ACC112 (cell line): ENCODE data around the gene LRRC8D.

Source experiments
- H2AFZ ChIP-seq: fragments of 200-600 bp; sonication (generic); one replicate; pipeline ENCODE4 v1.6.0; 2017; ENCODE audit warnings: antibody characterized with exemption, low read length; ENCODE audit not compliant: unreplicated experiment
- H3K27ac ChIP-seq: fragments of 200-600 bp; sonication (generic); 2 replicates; pipeline ENCODE4 v1.5.1; 2014; ENCODE audit warnings: low read depth, mild to moderate bottlenecking, antibody characterized with exemption, low read length, moderate library complexity
- H3K27me3 ChIP-seq: fragments of 200-600 bp; sonication (generic); 2 replicates; pipeline ENCODE4 v1.6.1; 2014; ENCODE audit warnings: mild to moderate bottlenecking, antibody characterized with exemption, low read length, moderate library complexity, mixed read lengths; ENCODE audit not compliant: insufficient read depth
- H3K36me3 ChIP-seq: fragments of 200-600 bp; sonication (generic); 2 replicates; pipeline ENCODE4 v1.6.1; 2016; ENCODE audit warnings: mild to moderate bottlenecking, antibody characterized with exemption, low read length, moderate library complexity, mixed read lengths; ENCODE audit not compliant: insufficient read depth
- H3K4me1 ChIP-seq: fragments of 200-600 bp; sonication (generic); one replicate; pipeline ENCODE4 v1.6.1; 2016; ENCODE audit warnings: low read length, mixed read lengths; ENCODE audit not compliant: insufficient read depth, unreplicated experiment, control insufficient read depth
- H3K4me3 ChIP-seq: fragments of 200-600 bp; sonication (generic); 2 replicates; pipeline ENCODE4 v1.5.1; 2014; ENCODE audit warnings: mild to moderate bottlenecking, low read depth, low read length
- H3K79me2 ChIP-seq: fragments of 200-600 bp; sonication (generic); one replicate; pipeline ENCODE4 v1.6.0; 2016; ENCODE audit warnings: low read length; ENCODE audit not compliant: control insufficient read depth, unreplicated experiment, insufficient read depth

LRRC8D gene

GRCh38 chr1:89807503-89807902, 13.3 kb upstream of the LRRC8D start:
- Histone ChIP-seq H3K4me3 (no peak overlapping the region), H3K79me2 (no peaks in the 10 kb centered on the region), H3K27me3 (no peaks in the 10 kb centered on the region), H3K4me1 (peaks cover 11% of the 10 kb centered on the region), H2AFZ (no peak overlapping the region), H3K27ac (no peak overlapping the region), H3K36me3 (no peaks in the 10 kb centered on the region)

GRCh38 chr1:89807983-89808382, 12.8 kb upstream of the LRRC8D start:
- Histone ChIP-seq H3K4me3 (no peak overlapping the region), H3K36me3 (no peaks in the 10 kb centered on the region), H3K27me3 (no peaks in the 10 kb centered on the region), H2AFZ (no peak overlapping the region), H3K4me1 (peaks cover 11% of the 10 kb centered on the region), H3K27ac (no peak overlapping the region), H3K79me2 (no peaks in the 10 kb centered on the region)

GRCh38 chr1:89808441-89809117, 12.3 kb upstream of the LRRC8D start:
- Histone ChIP-seq H2AFZ (no peak overlapping the region), H3K79me2 (no peaks in the 10 kb centered on the region), H3K4me1 (peaks cover 11% of the 10 kb centered on the region), H3K27me3 (no peaks in the 10 kb centered on the region), H3K4me3 (no peak overlapping the region), H3K27ac (no peak overlapping the region), H3K36me3 (no peaks in the 10 kb centered on the region)

- Histone ChIP-seq H3K4me1 (peaks cover 11% of the 10 kb centered on the region), H3K79me2 (no peaks in the 10 kb centered on the region)
These were observed 11.3 kb upstream of the LRRC8D start for GRCh38 chr1:89809556-89809955.

GRCh38 chr1:89810302-89810701, 10.5 kb upstream of the LRRC8D start:
- Histone ChIP-seq H2AFZ (no peak overlapping the region), H3K36me3 (no peaks in the 10 kb centered on the region), H3K4me3 (no peak overlapping the region), H3K79me2 (no peaks in the 10 kb centered on the region), H3K4me1 (peaks cover 19% of the 10 kb centered on the region), H3K27me3 (no peaks in the 10 kb centered on the region), H3K27ac (no peak overlapping the region)

More at GRCh38 chr1:89809556-89809955, 11.3 kb upstream of the LRRC8D start:
- H2AFZ ChIP-seq, result no peak overlapping the region
- H3K27ac ChIP-seq, result no peak overlapping the region
- H3K36me3 ChIP-seq, result no peaks in the 10 kb centered on the region
- no peak overlapping the region for H3K4me3 ChIP-seq
- no peaks in the 10 kb centered on the region for H3K27me3 ChIP-seq

- no peak overlapping the region for H2AFZ ChIP-seq
- no peak overlapping the region for H3K4me3 ChIP-seq
- H3K27ac ChIP-seq, result no peak overlapping the region
- H3K27me3 ChIP-seq, result no peaks in the 10 kb centered on the region
- no peaks in the 10 kb centered on the region for H3K36me3 ChIP-seq
- no peaks in the 10 kb centered on the region for H3K79me2 ChIP-seq
- H3K4me1 ChIP-seq, result peaks cover 19% of the 10 kb centered on the region
These were observed 10.0 kb upstream of the LRRC8D start for GRCh38 chr1:89810880-89811279.

- no peak overlapping the region for H2AFZ ChIP-seq
- H3K79me2 ChIP-seq, result no peaks in the 10 kb centered on the region
These were observed 7.8 kb upstream of the LRRC8D start for GRCh38 chr1:89812992-89813391.

GRCh38 chr1:89815040-89815439, 5.8 kb upstream of the LRRC8D start:
- Histone ChIP-seq H3K4me3 (no peak overlapping the region), H3K36me3 (no peaks in the 10 kb centered on the region), H3K4me1 (peaks cover 8% of the 10 kb centered on the region), H3K27ac (no peak overlapping the region), H3K79me2 (no peaks in the 10 kb centered on the region), H2AFZ (no peak overlapping the region), H3K27me3 (no peaks in the 10 kb centered on the region)

More at GRCh38 chr1:89812992-89813391, 7.8 kb upstream of the LRRC8D start:
- Histone ChIP-seq H3K27me3 (no peaks in the 10 kb centered on the region), H3K4me1 (peaks cover 17% of the 10 kb centered on the region), H3K36me3 (no peaks in the 10 kb centered on the region), H3K4me3 (no peak overlapping the region), H3K27ac (no peak overlapping the region)

GRCh38 chr1:89815611-89816010, 5.2 kb upstream of the LRRC8D start:
- no peaks in the 10 kb centered on the region for H3K36me3 ChIP-seq
- no peak overlapping the region for H3K27ac ChIP-seq
- H3K27me3 ChIP-seq, result no peaks in the 10 kb centered on the region
- H2AFZ ChIP-seq, result no peak overlapping the region
- H3K79me2 ChIP-seq, result no peaks in the 10 kb centered on the region
- peaks cover 8% of the 10 kb centered on the region for H3K4me1 ChIP-seq
- no peak overlapping the region for H3K4me3 ChIP-seq

- peaks cover 8% of the 10 kb centered on the region for H3K4me1 ChIP-seq
- no peaks in the 10 kb centered on the region for H3K36me3 ChIP-seq
- no peaks in the 10 kb centered on the region for H3K79me2 ChIP-seq
- no peak overlapping the region for H3K27ac ChIP-seq
- H3K27me3 ChIP-seq, result no peaks in the 10 kb centered on the region
- H3K4me3 ChIP-seq, result no peak overlapping the region
- no peak overlapping the region for H2AFZ ChIP-seq
These were observed 4.5 kb upstream of the LRRC8D start for GRCh38 chr1:89816366-89816765.

GRCh38 chr1:89821322-89822108, 683 bp downstream of the LRRC8D start:
- peaks cover 24% of the 10 kb centered on the region for H3K4me1 ChIP-seq
- H2AFZ ChIP-seq, result peak overlapping the region; percentile 92
- no peaks in the 10 kb centered on the region for H3K27me3 ChIP-seq
- H3K27ac ChIP-seq, result no peak overlapping the region
- 0 out of 2 replicates have a peak, but pooled peaks cover 6% of the 10 kb centered on the region for H3K36me3 ChIP-seq
- peak overlapping the region; percentile 91 for H3K4me3 ChIP-seq
- peaks cover 5% of the 10 kb centered on the region for H3K79me2 ChIP-seq
